HG03565 (cell line): Measurements from ENCODE around the gene MYL4.
"Not testable (repeated sequence)": the region's sequence is repeated elsewhere in the genome, so short reads cannot be mapped to it uniquely, and the experiment has no call there.

Experiments used
- ATAC-seq: cut with Tn5 transposase; IDR thresholded peaks from one replicate; pipeline ENCODE4 v1.9.1; 2021; ENCODE audit warnings: mild to moderate bottlenecking, moderate library complexity; ENCODE audit not compliant: unreplicated experiment

MYL4 gene

DNA sequence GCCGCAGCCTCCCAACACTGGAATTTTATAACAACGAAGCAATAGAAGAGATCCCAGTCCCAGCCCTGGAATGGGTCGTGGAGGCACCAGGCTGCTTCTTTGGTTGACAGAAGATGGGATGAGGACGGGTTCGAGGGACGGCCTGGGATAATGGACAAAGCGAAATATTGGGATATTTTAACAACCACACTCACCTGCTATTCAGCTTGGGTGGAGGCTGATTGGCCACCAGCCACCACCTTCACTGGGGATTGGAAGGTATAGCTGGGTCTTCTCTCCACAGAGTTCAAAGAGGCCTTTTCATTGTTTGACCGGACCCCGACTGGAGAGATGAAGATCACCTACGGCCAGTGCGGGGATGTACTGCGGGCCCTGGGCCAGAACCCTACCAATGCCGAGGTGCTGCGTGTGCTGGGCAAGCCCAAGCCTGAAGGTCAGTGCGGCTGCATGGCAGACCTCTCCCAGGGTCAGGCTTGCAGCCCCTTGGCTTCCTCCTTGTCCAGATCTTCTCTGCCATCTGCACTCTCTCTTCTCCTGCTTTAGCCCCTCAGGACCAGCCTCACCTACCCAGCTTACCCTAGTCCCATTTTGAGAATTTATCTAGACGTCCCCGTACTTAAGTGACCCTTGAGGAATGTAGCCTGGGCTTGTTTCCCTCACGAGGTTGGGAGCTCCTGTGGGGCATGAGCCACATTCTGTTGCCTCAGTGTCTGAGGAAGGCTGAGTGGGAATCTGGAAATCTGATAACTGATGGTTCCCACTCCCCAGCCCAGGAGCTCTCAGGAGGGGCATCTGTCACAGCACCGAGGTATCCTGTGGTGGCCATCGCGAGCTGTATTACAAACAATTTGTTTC is 10.7 kb downstream of the MYL4 start:
- no peak for ATAC-seq

DNA sequence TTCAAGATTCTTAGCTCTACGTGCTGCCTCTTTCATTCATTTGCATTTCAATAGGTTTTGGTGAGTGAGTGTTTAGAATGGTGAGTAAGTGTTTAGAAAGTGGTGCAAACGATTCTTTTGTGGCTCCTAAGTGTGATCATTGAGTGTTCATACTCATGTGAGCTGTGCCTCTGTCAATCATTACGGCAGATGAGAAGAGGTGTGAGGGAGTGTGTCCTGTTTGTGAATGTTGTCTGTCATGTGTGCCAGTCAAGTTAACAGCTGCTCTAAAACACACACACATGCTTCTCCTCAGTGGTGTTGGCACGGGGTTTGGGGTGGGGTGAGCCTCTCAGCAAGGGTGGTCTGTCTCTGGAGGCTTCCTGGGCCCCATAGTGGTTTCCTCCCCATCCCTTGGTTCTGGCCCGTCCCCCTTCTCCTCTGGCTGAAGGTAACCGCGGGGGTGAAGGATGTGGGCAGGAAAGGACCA is 11.4 kb downstream of the MYL4 start:
- ATAC-seq: no peak

DNA sequence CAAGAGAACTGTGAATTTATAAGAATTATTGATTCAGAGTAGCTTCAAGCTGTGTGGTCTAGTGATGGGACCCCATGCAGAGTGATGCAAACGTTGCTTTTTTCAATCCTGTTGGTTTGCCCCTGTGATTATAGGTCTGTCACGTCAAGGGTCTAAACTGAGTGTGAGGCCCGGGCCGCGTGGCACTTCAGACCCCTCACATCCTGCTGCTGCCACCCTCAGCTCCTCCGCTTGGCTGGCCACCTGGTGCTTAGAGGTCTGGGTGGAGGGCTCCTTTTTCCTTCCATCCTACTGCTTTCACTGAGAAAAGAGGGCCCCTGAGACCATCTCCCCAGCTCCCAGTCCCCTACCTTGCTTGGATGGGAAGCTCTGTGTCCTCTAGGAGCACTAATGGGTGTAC is 12.0 kb downstream of the MYL4 start:
- ATAC-seq: no peak

DNA sequence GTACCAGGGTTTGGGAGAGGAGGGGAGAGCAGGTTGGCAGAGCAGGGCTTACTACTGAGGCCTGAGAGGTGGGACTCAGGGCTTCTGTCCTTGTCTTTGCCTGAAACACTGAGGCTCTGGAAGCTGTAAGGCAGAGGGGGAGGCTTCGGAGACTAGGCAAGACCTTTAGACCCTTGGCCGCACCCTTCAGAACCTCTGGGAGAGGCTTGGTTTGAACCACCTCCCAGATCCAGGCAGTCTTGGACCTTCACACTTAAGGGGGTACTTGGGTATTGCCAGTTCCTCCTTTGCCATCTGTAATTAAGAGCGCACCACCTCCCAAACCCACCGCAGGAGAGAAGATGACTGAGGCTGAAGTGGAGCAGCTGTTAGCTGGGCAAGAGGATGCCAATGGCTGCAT is 12.9 kb downstream of the MYL4 start:
- no peak for ATAC-seq

DNA sequence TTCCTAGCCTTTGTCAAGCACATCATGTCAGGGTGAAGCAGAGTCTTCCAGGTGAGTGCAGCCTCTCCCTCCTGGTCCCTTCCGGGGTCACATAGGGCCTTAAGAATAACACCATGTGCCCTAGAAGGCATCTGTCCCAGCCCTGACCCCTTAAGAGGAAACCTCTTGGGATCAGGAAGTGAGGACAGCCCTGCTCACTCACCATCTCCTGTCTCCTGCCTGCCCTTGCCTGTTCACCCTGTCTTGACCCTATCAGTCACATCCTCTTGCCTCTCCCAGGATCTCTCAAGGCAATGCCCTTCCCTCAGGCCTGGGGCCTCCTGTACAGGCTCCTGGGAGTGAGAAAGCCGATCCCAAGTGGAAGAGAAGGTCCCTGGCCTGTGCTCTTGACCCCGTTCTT is 13.9 kb downstream of the MYL4 start:
- no peak for ATAC-seq

DNA sequence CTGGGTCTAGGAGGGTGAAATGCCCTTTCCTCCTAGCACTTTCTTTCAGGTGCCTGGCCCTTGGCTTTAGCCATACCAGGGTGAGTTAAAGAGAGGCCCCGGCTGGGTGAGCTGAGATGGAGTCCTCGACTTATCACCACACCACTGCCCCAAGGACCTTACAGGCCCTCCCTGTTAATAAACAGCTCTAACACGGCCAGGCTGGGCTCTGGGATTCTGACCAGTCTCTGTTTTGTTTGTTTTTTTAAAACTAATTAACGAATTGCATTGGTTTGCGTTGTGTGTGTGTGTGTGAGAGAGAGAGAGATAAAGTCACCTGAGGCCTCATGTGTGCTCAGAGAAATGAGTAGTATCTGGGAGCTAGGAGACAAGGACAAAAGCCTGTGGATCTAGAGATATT is 14.3 kb downstream of the MYL4 start:
- no peak for ATAC-seq

DNA sequence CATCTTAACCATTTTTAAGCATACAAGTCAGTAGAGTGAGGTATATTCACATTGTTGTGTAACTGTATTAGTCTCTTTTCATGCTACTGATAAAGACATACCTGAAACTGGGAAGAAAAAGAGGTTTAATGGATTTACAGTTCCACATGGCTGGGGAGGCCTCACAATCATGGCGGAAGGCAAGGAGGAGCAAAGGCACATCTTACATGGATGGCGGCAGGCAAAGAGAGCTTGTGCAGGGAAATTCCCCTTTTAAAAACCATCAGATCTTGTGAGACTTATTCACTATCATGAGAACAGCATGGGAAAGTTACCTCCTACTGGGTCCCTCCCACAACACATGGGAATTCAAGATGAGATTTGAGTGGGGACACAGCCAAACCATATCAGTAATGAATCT is 14.9 kb downstream of the MYL4 start:
- not testable (repeated sequence) for ATAC-seq

DNA sequence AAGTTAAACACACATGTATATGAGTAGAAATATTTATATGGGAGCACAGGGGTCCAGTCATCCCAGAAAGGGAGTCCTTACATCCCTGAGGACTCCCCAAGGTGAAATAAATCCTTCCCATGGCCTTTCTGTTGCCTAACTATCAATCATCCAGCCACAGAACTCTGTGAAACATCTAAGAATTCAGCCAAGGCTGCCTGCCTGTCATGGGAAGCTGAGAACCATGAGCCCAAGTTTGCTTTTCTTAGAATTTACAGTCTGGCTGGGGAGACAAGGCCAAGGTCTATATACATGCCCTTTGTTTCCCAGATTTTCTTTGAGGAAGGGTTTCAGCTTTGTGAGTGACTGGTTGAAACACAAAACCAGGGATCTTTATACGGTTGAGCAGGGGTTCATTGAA is 15.8 kb downstream of the MYL4 start:
- ATAC-seq: no peak

DNA sequence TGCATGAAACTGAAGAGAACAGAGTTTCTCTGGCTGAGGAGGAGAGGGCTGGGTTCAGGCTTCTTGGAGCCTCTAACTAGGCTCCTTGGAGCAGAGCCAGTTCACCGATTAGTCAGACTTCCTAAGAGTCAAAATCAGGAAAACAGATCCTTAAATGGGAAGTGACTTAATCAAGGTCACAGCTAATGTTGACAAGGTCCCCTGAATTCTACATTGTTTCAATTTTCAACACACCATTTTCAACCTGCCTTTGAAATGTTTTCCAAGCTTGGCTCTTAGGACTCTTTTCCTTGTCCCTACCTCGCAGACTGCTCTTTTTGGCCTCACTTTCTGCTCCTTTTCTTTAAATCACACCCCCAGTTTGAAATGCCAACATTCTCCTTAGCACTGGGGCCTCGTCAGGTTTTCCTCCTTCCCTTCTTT is 16.3 kb downstream of the MYL4 start:
- no peak for ATAC-seq

DNA sequence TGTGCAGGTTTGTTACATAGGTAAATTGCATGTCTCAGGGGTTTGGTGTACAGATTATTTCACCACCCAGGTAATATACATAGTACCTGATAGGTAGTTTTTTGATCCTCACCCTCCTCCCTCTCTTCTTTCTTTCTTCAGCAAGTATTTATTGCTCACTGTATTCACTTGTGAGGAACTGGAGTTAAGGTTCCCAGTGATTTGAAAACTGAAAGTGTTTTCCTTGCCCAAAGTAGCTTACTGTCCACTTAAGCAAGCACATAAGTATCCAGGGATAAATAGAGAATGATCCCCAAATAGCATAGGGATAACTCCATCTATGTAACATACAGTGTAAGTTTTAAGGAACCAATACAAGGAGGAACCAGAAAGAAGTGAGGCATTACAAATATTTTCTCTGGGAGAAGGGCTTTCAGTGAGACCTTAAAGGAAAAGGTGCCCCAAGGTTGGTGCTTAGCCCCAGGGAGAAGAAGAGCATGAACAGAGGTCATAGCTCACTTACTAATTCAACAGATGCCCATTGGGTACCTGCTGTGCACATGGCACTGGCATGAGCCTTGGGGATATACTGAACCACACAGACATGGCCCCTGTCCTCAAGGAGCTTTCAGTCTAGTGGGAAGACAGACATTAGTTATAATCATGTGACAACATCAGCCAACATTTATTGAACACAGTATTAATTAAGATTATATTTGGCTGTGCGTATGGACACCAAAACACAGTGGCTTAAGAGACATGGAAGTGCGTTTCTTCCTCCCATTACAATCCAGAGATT is 17.0 kb downstream of the MYL4 start:
- no peak for ATAC-seq

DNA sequence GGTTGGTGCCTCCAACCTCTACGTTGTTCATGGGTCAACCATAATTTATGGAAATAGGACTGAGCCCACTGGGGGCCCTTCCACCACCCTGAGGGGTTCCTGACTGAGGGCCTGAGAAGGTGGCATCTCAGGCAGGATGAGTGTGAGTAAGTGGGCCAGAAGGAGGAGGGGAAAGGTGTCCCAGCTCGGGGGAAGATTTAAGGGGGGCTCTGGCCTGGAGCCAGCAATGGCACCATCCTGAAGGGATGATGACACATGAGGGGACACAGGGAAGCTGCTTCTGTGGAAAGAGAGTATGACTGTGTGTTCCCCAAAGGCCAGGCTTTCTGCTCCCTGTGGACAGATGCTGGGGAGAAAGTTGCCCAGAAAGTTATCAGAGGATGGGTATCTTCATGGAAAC is 18.7 kb downstream of the MYL4 start:
- no peak for ATAC-seq

DNA sequence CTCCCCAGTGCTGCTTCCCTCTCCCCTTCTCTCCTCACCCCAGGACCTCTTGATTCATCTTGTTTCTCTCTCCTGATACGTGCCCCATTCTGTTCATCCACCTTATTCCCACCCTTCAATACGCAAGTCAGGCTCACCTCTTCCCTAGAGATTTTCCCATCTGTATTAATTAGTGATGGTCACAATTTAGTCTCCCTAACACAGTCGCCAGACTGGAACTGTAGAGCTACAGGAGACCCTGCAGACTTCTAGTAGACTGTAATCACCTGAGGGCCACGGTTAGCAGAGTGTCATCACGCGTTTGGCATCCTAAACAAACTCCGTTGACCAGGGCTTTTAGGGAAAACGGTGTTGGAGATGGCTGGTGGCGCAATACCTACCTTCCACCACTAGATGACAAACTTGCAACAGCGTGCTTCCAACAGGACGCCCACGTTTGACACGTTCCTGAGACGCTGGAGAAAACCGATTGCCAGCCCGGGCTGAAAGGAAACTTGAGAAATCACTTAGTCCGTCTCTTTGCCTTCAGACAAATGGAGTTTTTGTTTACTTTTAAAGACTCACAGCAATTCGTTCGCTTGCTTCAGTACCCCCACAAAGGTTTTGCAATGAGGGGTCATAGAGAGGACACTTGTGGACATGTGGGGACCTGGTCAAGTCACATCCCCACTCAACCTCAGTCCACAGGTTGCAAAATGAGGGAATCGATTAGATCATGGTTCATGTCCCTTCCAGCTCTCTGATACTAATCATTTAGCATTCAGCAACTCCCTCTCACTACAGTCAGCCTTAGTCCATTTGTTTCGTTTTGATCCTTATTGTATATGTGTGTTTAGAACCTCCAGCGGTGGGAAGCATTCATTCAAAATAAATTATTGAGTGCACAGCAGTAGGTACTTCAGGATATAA is 20.6 kb downstream of the MYL4 start:
- peak; percentile 41 for ATAC-seq

DNA sequence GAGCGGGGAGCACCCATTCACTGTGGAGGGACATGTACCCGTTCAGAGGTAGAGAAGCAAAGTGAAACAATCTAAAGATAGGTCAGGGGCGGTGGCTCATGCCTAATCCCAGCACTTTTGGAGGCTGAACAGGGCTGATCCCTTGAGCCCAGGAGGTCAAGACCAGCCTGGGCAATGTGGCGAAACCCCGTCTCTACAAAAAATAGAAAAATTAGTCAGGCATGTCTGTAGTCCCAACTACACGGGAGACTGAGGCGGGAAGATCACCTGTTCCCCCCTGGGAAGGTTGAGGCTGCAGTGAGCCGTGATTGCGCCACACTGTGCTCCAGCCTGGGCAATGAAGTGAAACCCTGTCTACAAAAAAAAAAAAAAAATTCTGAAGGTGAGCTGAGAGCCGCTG is 21.7 kb downstream of the MYL4 start:
- ATAC-seq: no peak

DNA sequence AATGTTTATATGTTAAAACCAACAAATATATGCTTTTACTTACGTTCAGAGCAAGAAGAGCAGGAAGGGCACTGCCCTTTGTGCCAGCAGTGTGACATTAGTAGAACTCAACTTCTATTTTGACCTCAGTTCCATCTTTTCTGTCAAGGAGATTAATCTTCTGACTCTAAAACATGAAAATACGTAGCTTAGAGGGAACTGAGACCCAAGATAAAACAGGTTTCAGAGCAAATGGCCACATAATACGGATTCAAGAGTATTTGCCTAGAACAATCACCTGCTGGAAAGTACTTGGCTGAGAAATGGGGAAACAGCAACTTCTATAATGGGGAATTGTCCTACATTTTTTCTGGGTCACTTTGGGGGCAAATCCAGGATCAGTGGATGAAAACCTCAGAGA is 22.2 kb downstream of the MYL4 start:
- ATAC-seq: no peak

DNA sequence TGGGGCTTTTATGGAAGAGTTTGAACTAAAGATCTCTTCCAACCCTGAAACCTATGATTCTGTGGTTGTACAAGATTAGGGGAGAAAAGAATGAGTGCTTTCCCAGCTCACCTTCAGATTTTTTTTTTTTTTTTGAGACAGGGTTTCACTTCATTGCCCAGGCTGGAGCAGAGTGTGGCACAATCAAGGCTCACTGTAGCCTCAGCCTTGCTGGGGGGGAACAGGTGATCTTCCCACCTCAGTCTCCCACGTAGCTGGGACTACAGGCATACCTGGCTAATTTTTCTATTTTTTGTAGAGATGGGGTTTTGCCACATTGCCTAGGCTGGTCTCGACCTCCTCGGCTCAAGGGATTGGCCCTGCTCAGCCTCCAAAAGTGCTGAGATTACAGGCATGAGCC is 22.7 kb downstream of the MYL4 start:
- no peak for ATAC-seq

DNA sequence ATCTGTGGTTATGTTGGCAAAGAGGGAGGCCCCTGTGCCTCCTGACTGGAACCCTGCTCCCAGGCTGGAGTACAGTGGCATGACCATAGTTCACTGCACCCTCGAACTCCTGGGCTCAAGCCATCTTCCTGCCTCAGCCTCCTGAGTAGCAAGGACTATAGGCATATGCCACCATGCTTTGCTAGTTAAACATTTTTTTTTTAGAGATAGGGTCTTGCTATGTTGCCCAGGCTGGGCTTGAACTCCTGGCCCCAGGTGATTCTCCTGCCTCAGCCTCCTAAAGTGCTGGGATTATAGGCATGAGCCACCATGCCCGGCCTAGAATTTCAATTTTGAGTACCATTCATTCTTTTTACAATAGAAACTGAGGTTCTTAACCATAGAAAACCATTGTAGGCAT is 23.3 kb downstream of the MYL4 start:
- no peak for ATAC-seq

DNA sequence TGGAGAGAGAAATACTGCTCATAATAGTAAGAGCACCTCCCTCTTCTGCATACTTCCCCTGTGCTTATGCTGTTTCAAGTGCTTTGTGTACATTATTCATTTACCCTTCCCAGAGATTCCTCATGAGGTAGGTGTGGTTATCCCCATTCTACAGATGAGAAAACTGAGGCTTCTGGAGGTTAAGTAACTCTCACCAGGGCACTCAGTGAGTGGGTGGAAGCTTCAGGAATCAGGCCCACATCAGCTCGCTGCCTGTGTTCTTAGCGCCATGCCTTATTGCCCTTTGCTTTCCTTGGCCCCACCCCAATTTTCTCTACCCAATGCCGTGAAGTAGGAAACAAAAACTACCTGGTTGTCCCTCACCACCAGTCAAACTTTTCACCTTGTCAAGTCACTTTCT is 26.4 kb downstream of the MYL4 start:
- ATAC-seq: no peak

DNA sequence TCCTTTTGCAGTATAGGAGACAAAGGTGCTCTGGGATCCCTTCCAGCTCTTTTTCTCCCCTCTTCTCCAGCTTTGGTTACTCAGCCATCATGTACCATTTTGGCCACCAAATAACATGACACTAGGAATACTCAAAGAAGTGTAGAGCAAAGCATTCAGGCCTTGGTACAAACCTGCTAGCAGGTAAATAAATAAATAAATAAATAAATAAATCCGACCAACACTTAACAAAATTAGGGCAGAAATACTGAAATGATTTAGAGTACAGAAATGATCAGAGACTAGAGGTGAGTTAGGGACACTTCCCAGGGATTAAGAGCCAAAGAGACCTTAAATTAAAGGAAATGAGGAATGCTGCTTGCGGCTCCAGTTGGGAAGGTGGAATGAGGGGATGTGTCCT is 26.8 kb downstream of the MYL4 start:
- no peak for ATAC-seq

DNA sequence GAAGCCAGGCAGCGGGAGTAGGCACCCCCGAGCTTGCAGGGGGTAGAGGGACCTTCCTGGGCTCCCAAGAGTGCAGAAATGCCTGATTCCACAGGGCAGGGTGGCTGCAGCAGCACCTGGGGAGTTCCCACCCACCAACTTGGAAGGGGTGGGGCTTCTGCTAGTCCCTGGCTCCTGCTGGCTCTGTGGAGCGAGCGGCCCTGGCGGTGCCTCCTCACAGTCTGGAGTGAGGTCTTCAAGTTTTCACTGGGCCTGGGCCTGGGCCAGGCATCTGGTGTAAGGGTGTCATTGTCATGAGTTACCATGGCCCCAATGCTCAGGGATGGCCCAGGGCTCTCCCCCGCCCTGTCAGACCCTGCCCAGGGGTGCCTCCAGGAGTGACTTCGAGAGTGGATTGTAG is 28.7 kb downstream of the MYL4 start:
- no peak for ATAC-seq

DNA sequence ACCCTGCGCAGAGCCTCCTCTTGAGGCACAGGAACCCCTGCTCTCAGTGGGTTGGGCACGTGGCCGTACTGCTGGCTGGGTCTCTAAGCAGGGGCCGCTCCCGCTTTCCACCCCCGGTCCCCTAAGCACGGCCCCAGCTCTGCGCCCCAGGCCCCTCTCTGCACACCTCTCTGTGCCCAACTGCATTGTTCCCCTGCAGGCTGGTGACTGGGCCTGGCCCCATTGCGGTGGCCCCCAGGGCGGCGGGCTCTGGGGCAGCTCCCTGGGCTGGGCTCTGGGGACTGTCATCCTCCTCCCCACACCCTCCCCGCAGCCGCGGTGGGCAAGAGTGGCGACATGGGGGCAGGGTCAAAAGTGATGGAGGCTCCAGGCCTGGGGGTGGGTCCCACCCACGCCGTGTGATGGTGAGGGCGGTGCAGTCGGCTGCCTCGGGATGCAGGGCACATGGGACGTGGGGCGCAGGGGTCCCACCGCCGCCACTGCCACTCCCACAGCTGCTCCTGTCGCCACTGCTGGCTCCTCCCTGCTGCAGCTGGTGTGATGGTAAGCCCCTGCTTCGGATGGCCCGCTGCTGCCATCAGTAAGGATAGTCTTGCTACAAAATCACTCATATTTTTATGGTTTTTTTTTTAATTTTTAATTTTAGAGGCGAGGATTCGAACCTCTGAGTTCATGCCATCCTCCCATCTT is 29.3 kb downstream of the MYL4 start:
- ATAC-seq: no peak

DNA sequence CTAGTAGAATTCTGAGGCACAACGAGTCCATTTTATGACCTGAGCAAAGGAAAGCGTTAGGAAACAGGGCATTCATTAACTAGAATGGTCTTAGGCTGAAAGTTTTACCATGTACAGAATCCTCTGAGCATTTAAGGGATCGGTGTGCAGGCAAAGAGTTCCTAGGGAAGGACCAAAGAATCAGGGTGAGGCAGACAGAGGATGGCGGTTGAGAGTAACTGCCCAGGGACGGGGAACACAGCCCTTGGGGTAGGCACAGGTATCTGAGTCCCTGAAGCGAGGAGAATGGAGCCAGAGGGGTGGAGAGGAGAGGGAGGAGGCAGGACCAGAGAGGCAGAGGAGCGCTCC is 30.4 kb downstream of the MYL4 start:
- ATAC-seq: no peak
